WTC11 (cell line): ENCODE measurements around the gene BEND5.

Experiments used
- CREB1 ChIP-seq: sonication (generic); formaldehyde crosslinking; IDR thresholded peaks from 2 replicates; pipeline ENCODE4 v1.8.0; 2023; ENCODE audit warnings: mild to moderate bottlenecking, missing genetic modification reagents
- ESRRA ChIP-seq: sonication (generic); formaldehyde crosslinking; IDR thresholded peaks from 2 replicates; pipeline ENCODE4 v1.8.1; 2022; ENCODE audit warnings: mild to moderate bottlenecking, missing genetic modification reagents, borderline replicate concordance
- ETV6 ChIP-seq: sonication (generic); formaldehyde crosslinking; IDR thresholded peaks from 2 replicates; pipeline ENCODE4 v1.8.1; 2022; ENCODE audit warnings: mild to moderate bottlenecking, missing genetic modification reagents
- GABPB1 ChIP-seq: sonication (generic); formaldehyde crosslinking; IDR thresholded peaks from 2 replicates; pipeline ENCODE4 v1.8.1; 2023; ENCODE audit warnings: mild to moderate bottlenecking, missing genetic modification reagents
- GTF2I ChIP-seq: fragments of 250-450 bp; sonication (Bioruptor Pico); conservative IDR thresholded peaks from 2 replicates; pipeline ENCODE4 v1.4.0; 2021; ENCODE audit warnings: mild to moderate bottlenecking
- SP1 ChIP-seq: sonication (generic); formaldehyde crosslinking; conservative IDR thresholded peaks from 2 replicates; pipeline ENCODE4 v1.8.1; 2022; ENCODE audit warnings: missing genetic modification reagents
- ZNF423 ChIP-seq: fragments of 250-450 bp; sonication (Bioruptor Pico); IDR thresholded peaks from 2 replicates; pipeline ENCODE4 v2.1.2; 2022; ENCODE audit warnings: mild to moderate bottlenecking, moderate library complexity
- TF ChIP-seq, protein P1 (sequence below): sonication (generic); formaldehyde crosslinking; IDR thresholded peaks from 2 replicates; pipeline ENCODE4 v1.8.0; 2022; ENCODE audit warnings: missing genetic modification reagents
- TF ChIP-seq, protein P2 (sequence below): fragments of 200-600 bp; IDR thresholded peaks from 2 replicates; pipeline ENCODE4 v1.8.0; 2022; ENCODE audit warnings: antibody characterized with exemption
- TF ChIP-seq, protein P3 (sequence below): sonication (generic); formaldehyde crosslinking; IDR thresholded peaks from 2 replicates; pipeline ENCODE4 v1.8.0; 2022; ENCODE audit warnings: mild to moderate bottlenecking, missing genetic modification reagents

GRCh38 chr1:48693674-48694320, 82.9 kb downstream of the BEND5 start:
- TF ChIP-seq, protein P1, sequence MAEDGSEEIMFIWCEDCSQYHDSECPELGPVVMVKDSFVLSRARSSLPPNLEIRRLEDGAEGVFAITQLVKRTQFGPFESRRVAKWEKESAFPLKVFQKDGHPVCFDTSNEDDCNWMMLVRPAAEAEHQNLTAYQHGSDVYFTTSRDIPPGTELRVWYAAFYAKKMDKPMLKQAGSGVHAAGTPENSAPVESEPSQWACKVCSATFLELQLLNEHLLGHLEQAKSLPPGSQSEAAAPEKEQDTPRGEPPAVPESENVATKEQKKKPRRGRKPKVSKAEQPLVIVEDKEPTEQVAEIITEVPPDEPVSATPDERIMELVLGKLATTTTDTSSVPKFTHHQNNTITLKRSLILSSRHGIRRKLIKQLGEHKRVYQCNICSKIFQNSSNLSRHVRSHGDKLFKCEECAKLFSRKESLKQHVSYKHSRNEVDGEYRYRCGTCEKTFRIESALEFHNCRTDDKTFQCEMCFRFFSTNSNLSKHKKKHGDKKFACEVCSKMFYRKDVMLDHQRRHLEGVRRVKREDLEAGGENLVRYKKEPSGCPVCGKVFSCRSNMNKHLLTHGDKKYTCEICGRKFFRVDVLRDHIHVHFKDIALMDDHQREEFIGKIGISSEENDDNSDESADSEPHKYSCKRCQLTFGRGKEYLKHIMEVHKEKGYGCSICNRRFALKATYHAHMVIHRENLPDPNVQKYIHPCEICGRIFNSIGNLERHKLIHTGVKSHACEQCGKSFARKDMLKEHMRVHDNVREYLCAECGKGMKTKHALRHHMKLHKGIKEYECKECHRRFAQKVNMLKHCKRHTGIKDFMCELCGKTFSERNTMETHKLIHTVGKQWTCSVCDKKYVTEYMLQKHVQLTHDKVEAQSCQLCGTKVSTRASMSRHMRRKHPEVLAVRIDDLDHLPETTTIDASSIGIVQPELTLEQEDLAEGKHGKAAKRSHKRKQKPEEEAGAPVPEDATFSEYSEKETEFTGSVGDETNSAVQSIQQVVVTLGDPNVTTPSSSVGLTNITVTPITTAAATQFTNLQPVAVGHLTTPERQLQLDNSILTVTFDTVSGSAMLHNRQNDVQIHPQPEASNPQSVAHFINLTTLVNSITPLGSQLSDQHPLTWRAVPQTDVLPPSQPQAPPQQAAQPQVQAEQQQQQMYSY: no peak
- TF ChIP-seq, protein P2, sequence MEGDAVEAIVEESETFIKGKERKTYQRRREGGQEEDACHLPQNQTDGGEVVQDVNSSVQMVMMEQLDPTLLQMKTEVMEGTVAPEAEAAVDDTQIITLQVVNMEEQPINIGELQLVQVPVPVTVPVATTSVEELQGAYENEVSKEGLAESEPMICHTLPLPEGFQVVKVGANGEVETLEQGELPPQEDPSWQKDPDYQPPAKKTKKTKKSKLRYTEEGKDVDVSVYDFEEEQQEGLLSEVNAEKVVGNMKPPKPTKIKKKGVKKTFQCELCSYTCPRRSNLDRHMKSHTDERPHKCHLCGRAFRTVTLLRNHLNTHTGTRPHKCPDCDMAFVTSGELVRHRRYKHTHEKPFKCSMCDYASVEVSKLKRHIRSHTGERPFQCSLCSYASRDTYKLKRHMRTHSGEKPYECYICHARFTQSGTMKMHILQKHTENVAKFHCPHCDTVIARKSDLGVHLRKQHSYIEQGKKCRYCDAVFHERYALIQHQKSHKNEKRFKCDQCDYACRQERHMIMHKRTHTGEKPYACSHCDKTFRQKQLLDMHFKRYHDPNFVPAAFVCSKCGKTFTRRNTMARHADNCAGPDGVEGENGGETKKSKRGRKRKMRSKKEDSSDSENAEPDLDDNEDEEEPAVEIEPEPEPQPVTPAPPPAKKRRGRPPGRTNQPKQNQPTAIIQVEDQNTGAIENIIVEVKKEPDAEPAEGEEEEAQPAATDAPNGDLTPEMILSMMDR: no peak
- TF ChIP-seq ZNF423 (CRISPR knock-in tag): no peak
- TF ChIP-seq GABPB1: no peak
- TF ChIP-seq, protein P3, sequence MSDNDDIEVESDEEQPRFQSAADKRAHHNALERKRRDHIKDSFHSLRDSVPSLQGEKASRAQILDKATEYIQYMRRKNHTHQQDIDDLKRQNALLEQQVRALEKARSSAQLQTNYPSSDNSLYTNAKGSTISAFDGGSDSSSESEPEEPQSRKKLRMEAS (CRISPR knock-in tag): no peak
- TF ChIP-seq CREB1 (CRISPR knock-in tag): no peak
- no peak for TF ChIP-seq SP1 (CRISPR knock-in tag)
- no peak for TF ChIP-seq ESRRA (CRISPR knock-in tag)
- TF ChIP-seq ETV6 (CRISPR knock-in tag): no peak
- no peak for TF ChIP-seq GTF2I
